Thyroid gland (tissue), 4 donors: ENCODE measurements around the gene HPCAL1. TPM values are rescaled to one million over a fixed set of nuclear protein-coding genes. Genes with fewer than 3 reads are reported as not detected.

Experiments used
- DNase-seq, 2 donors: peaks; one replicate each; pipeline ENCODE4 v3.0.0-alpha.2; 2019
- H3K27ac ChIP-seq, 3 donors: fragments of 200-600 bp; sonication (generic); 1 replicate in 2 of 3; 2 replicates in 1 of 3; pipeline ENCODE4 v1.5.1; 2016 to 2019; ENCODE audit warnings: mild to moderate bottlenecking in 1 of 3, moderate library complexity in 1 of 3
- H3K27me3 ChIP-seq: fragments of 200-600 bp; sonication (generic); one replicate; pipeline ENCODE4 v1.5.1; 2019
- H3K36me3 ChIP-seq, 2 donors: fragments of 200-600 bp; sonication (generic); one replicate each; pipeline ENCODE4 v1.5.1; 2016 to 2019
- H3K4me1 ChIP-seq, 2 donors: fragments of 200-600 bp; sonication (generic); one replicate each; pipeline ENCODE4 v1.5.1; 2017 to 2019
- H3K4me3 ChIP-seq, 3 donors: fragments of 200-600 bp; sonication (generic); replicated peaks in 1 of 3; 1 replicate in 2 of 3; 2 replicates in 1 of 3; pipeline ENCODE4 v1.5.1; 2016; ENCODE audit warnings: mild to moderate bottlenecking in 1 of 3
- H3K9me3 ChIP-seq: fragments of 200-600 bp; sonication (generic); one replicate; pipeline ENCODE4 v1.5.1; 2017
- CTCF ChIP-seq, 6 experiments: fragments of 200-600 bp in 3 of 6; fragments of 450-650 bp in 3 of 6; sonication (generic) in 3 of 6; IDR thresholded peaks; one replicate each; pipeline ENCODE4 v1.5.1; 2016 to 2019; ENCODE audit warnings: antibody characterized with exemption in 6 of 6, mild to moderate bottlenecking in 2 of 6, inconsistent platforms in 1 of 6, moderate library complexity in 1 of 6
- POLR2A ChIP-seq, 2 donors: fragments of 450-650 bp; IDR thresholded peaks; one replicate each; pipeline ENCODE4 v1.6.1; 2017; ENCODE audit warnings: antibody characterized with exemption in 2 of 2, mild to moderate bottlenecking in 2 of 2, moderate library complexity in 1 of 2
- WGBS, 2 donors: methylation state at CpG; one replicate each; pipeline ENCODE4 v1.1.5; 2017; 5-methylcytosine and 5-hydroxymethylcytosine counted together
- intact Hi-C: fragments of 100-400 bp; cut with DNase I; formaldehyde crosslinking; loops from one replicate; pipeline ENCODE4 v1.15.1; 2023
- total RNA-seq, 4 donors: library from RNA; depleted of rRNA; stranded (reverse); fragments of >200 nt; gene quantifications; one replicate each; pipeline ENCODE4 v1.2.3, GENCODE V29; 2016

Gene HPCAL1
- total RNA-seq, 4 donors from 2014 or later = 39.9 to 84.2 (median 64.8) TPM

DNA sequence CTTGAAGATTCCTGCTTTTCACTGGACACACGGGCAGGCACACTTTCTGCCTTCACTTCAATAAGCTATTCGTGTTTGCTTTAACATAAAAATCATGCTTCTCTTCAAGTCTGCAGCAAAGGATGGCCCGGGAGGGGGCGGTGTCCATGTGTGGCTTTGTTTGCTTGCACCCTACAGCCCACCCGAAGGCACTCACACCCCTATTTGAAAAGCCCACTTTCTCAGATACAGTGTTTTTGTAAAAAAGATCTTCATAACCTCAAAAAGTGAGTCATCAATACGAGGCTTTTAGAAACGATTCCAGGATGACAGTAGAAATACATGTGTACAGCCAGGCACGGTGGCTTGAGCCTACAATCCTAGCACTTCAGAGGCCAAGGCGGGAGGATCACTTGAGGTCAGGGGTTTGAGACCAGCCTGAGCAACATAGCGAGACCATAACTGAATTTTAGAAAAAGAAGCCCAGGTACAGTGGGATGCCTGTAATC is 36.5 kb upstream of the HPCAL1 start:
- H3K4me1 ChIP-seq = no peaks in the 10 kb centered on the region
- DNase-seq = no peak
- H3K9me3 ChIP-seq = no peaks in the 10 kb centered on the region
- no peak overlapping the region for H3K4me3 ChIP-seq
- intact Hi-C loops = no loop called here
- H3K27me3 ChIP-seq = no peaks in the 10 kb centered on the region
- TF ChIP-seq POLR2A (IDR thresholded peaks at IDR 0.05) = no peak
- TF ChIP-seq CTCF (IDR thresholded peaks at IDR 0.05) = no peak
- no peak overlapping the region for H3K27ac ChIP-seq
- no peaks in the 10 kb centered on the region for H3K36me3 ChIP-seq
- WGBS, 2 donors = 73 to 76% methylated on average over 10 of the region's 10 CpGs

DNA sequence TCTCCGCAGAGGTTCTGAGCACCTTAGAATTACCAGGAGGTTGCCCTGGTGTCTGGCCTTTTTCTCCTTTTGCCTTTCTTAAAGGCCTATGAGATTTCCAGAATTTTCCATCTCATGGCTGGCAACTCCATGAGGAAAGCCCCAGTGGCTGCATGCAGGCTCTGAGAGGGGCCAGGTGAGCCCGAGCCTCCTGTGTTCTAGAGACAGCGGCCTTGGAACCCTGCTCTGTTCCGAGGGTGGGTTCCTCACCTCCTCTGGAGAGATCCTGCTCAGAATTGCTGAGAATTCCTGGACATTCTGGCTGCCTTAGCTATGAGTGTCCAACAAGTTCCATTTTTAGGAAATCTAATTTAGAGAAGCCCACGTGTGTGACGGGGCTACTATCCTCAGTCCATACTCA is 35.7 kb upstream of the HPCAL1 start:
- no peaks in the 10 kb centered on the region for H3K4me1 ChIP-seq
- WGBS, 2 donors = 85 to 98% methylated on average over 5 to 6 of the region's 6 CpGs
- no peaks in the 10 kb centered on the region for H3K9me3 ChIP-seq
- H3K36me3 ChIP-seq = no peaks in the 10 kb centered on the region
- no peak overlapping the region for H3K27ac ChIP-seq
- no peak overlapping the region for H3K4me3 ChIP-seq
- DNase-seq = no peak
- intact Hi-C loops = no loop called here
- H3K27me3 ChIP-seq = no peaks in the 10 kb centered on the region
- no peak for TF ChIP-seq CTCF (IDR thresholded peaks at IDR 0.05)

- no peaks in the 10 kb centered on the region for H3K27me3 ChIP-seq
- TF ChIP-seq CTCF (IDR thresholded peaks at IDR 0.05) (no peak), POLR2A (IDR thresholded peaks at IDR 0.05) (no peak)
- H3K27ac ChIP-seq = no peak overlapping the region
- H3K36me3 ChIP-seq = no peaks in the 10 kb centered on the region
- peak; percentile 45 to 73 for DNase-seq
- H3K4me3 ChIP-seq = no peak overlapping the region
- intact Hi-C loops = no loop called here
- no peaks in the 10 kb centered on the region for H3K4me1 ChIP-seq
- H3K9me3 ChIP-seq = no peaks in the 10 kb centered on the region
- 84 to 90% methylated on average over 19 to 22 of the region's 34 CpGs for WGBS, 2 donors
These were observed 34.9 kb upstream of the HPCAL1 start for GRCh38 chr2:10267551-10268465.

- Histone ChIP-seq H3K36me3 (no peaks in the 10 kb centered on the region), H3K4me1 (no peaks in the 10 kb centered on the region), H3K9me3 (no peaks in the 10 kb centered on the region), H3K27ac (no peak overlapping the region), H3K4me3 (no peak overlapping the region), H3K27me3 (no peaks in the 10 kb centered on the region)
- no peak for TF ChIP-seq POLR2A (IDR thresholded peaks at IDR 0.05)
- no peak for TF ChIP-seq CTCF (IDR thresholded peaks at IDR 0.05)
- DNase-seq = no peak
- 84 to 86% methylated on average over 8 of the region's 8 CpGs for WGBS, 2 donors
- intact Hi-C loops = no loop called here
These were observed 33.4 kb upstream of the HPCAL1 start for GRCh38 chr2:10269291-10269690.
